ENCODE data around the gene CLCN1.

CLCN1 gene

GRCh38 chr7:143334244-143334643 is 18.3 kb downstream of the CLCN1 start:
- no peak for DNase-seq (ENCODE audit: low read depth)

- no peak for DNase-seq (ENCODE audit: low read depth)
Observed at GRCh38 chr7:143337216-143337615, 21.3 kb downstream of the CLCN1 start.

- DNase-seq (ENCODE audit: low read depth) = no peak
Observed at GRCh38 chr7:143341842-143342241, 25.9 kb downstream of the CLCN1 start.

GRCh38 chr7:143343596-143343995 is 27.7 kb downstream of the CLCN1 start:
- DNase-seq (ENCODE audit: low read depth) = no peak

GRCh38 chr7:143345428-143345900 is 29.6 kb downstream of the CLCN1 start:
- peak; percentile 39 for DNase-seq (ENCODE audit: low read depth)

- DNase-seq (ENCODE audit: low read depth) = no peak
Observed at GRCh38 chr7:143346018-143346417, 30.1 kb downstream of the CLCN1 start.

GRCh38 chr7:143347950-143348349 is 32.0 kb downstream of the CLCN1 start:
- DNase-seq (ENCODE audit: low read depth) = no peak

GRCh38 chr7:143351060-143351459 is 35.1 kb downstream of the CLCN1 start:
- DNase-seq (ENCODE audit: low read depth) = no peak

- DNase-seq (ENCODE audit: low read depth) = no peak
Observed at GRCh38 chr7:143351574-143351973, 35.7 kb downstream of the CLCN1 start.

- DNase-seq (ENCODE audit: low read depth) = no peak
Observed at GRCh38 chr7:143352531-143353002, 36.7 kb downstream of the CLCN1 start.

- DNase-seq (ENCODE audit: low read depth) = no peak
Observed at GRCh38 chr7:143354376-143354775, 38.5 kb downstream of the CLCN1 start.

- no peak for DNase-seq (ENCODE audit: low read depth)
Observed at GRCh38 chr7:143354965-143355364, 39.1 kb downstream of the CLCN1 start.

GRCh38 chr7:143355450-143356385 is 39.8 kb downstream of the CLCN1 start:
- no peak for DNase-seq (ENCODE audit: low read depth)

- DNase-seq (ENCODE audit: low read depth) = no peak
Observed at GRCh38 chr7:143356414-143357050, 40.6 kb downstream of the CLCN1 start.

GRCh38 chr7:143358626-143359025 is 42.7 kb downstream of the CLCN1 start:
- no peak for DNase-seq (ENCODE audit: low read depth)

GRCh38 chr7:143359771-143360353 is 44.0 kb downstream of the CLCN1 start:
- no peak for DNase-seq (ENCODE audit: low read depth)

GRCh38 chr7:143360788-143361551 is 45.1 kb downstream of the CLCN1 start:
- DNase-seq (ENCODE audit: low read depth) = no peak

GRCh38 chr7:143361552-143362130 is 45.7 kb downstream of the CLCN1 start:
- DNase-seq (ENCODE audit: low read depth) = no peak

- no peak for DNase-seq (ENCODE audit: low read depth)
Observed at GRCh38 chr7:143362131-143363015, 46.5 kb downstream of the CLCN1 start, which contains the start of gene FAM131B. TSS of gene FAM131B (minus strand) at chr7:143362713. CDS start at chr7:143362603, 110 bp downstream.

All from stimulated activated CD4-positive, alpha-beta T cell treated with anti-CD3 and anti-CD28 coated beads, Interleukin-2, amount 100 ng/mL, for 4 hours (primary cell).